Measurements from ENCODE around the gene EPHB2.

Gene EPHB2

GRCh38 chr1:22752339-22752738, 41.7 kb downstream of the EPHB2 start:
- DNase-seq = no peak

- DNase-seq = no peak
Observed at GRCh38 chr1:22753481-22753971, 42.9 kb downstream of the EPHB2 start.

GRCh38 chr1:22754106-22754768, 43.6 kb downstream of the EPHB2 start:
- no peak for DNase-seq

DNA sequence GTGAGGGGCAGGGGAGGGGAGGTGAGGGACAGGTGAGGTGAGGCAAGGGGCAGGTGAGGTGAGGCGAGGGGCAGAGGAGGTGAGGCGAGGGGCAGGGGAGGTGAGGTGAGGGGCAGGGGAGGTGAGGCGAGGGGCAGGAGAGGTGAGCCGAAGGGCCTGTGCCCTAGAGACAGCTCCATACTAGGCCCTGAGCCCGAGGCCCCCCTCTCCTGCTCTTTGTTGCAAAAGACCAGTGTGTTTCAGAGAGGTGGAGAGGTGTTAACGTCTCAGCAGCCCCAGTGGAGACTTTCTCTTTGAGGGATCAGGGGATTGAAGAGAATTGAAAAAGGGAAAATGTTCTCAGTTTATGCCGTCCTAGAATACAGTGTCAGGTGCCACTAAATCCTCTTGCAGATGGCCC, 44.2 kb downstream of the EPHB2 start:
- no peak for DNase-seq

GRCh38 chr1:22755641-22756040, 45.0 kb downstream of the EPHB2 start:
- DNase-seq = no peak

DNA sequence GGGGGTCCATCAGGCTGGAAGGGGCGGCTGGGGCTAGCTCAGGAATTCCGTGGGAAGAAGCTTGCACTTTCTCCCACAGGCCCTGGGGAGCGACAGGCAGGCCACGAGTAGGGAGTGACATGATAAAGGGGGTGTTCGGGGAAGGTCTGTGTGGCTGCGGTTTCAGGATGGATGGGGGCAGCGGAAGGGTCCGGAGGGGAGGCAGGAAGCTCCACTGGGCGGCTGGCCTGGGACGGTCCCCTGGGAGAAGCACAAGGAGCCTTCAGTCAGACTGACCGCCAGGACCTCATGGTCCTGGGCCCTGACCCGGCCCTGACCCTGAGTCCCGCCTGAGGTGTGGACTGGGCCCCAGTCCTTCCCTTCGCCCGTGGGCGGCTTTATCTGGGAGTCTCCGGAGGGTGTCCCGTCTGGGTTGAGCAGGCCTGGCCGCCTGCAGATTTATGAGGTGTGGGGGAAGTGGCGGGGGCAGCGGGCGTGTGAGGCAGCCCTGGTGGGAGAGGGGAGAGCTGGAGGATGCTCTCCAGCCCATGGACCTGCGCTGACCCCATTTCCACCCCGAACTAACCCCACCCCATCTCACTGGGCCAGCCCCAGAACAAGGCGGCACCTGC, 45.6 kb downstream of the EPHB2 start:
- DNase-seq = no peak

GRCh38 chr1:22760455-22760854, 49.8 kb downstream of the EPHB2 start:
- DNase-seq = no peak

- DNase-seq = no peak
Observed at GRCh38 chr1:22761101-22761500, 50.5 kb downstream of the EPHB2 start.

DNA sequence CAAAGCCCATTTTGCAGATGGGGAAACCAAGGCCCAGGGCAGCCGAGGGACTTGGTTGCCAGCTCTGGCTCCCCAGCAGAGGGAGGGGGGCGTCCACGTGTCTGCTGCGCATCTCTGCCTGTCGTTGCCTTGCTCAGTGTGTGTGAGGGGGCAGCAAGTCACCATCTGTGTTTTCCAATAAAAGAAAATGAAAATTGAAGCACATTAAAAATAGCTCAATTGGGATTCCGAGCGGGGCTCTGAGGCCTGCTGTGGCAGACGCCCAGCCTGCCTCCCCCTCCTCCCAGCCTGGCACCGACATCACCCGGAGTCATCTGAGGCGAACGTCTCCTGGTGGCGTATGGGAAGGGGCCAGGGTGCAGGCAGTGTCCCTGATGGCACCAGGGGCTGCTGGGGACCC, 51.2 kb downstream of the EPHB2 start:
- no peak for DNase-seq

GRCh38 chr1:22763487-22764200, 53.0 kb downstream of the EPHB2 start:
- DNase-seq = no peak

DNA sequence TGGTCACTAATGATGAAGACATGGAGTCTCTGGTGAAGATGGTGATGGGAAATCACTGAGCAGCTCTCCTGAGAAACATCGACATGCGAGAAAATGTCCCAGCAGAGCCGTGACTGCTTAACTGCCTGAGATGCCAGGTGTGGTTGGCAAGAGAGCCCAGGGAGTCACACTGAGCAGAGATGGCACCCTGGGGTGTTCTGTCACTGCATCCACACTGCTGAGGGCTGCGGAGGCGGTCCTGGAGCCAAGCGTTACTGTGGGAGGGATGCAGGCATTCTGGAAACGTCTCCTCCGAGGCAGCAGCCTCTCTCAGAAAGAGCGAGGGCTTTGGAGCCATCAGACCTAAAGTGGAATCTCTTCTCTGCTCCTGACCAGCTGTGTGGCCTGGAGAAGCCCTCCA, 57.2 kb downstream of the EPHB2 start:
- DNase-seq = no peak

DNA sequence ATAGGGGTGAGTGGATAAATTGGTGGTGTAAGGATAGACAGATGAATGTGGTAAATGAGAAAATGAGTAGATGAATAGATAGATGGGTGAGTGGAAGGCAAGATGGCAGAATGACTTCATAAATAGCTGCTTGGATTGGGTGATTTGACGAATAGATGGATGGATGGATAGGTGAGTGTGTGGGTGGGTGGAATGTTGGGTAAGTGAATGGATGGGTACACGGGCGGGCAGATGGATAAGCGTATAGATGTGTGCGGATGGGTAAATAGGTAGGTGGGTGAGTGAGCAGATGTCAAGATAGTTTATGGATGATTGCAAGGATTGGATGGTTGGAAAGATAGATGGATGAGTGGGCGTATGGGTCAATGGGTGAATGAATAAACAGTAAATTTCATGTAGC, 59.3 kb downstream of the EPHB2 start:
- no peak for DNase-seq

DNA sequence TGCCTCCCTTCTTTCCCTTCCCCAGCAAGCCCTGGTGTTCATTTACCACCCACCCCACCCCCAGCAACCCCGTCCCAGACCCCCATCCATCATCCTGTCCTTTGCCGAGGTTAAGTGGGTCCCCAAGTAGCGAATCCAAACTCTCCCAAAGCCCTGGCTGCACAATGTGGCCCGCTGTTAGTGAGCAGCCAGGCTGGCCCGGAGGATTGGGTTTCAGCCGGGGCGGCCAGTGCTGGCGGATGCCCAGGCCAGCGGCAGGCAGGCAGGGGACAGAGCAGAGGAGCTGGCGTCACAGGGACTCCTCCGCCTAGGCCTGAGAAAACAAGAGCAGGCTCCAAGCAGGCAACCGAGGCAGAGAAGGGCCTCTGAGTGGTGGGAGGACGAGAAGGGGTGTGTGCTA, 61.4 kb downstream of the EPHB2 start:
- no peak for DNase-seq

GRCh38 chr1:22773981-22774832, 63.6 kb downstream of the EPHB2 start:
- DNase-seq = no peak

DNA sequence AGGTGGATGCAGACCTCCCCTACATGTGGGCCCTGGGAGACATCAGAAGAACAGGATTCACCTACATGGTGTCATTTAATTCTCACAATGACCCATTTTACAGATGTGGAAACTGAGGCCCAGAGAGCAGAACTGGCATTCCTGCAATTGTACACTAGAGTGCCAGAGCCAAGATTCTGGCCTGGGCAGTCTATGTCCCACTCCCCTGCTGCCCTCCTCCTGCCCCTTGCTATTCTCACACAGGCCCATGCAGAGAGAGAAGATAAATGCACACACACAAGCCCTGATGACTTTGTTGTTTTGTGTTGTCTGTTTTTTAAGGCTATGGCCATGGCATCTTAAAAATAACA, 64.2 kb downstream of the EPHB2 start:
- DNase-seq = no peak

DNA sequence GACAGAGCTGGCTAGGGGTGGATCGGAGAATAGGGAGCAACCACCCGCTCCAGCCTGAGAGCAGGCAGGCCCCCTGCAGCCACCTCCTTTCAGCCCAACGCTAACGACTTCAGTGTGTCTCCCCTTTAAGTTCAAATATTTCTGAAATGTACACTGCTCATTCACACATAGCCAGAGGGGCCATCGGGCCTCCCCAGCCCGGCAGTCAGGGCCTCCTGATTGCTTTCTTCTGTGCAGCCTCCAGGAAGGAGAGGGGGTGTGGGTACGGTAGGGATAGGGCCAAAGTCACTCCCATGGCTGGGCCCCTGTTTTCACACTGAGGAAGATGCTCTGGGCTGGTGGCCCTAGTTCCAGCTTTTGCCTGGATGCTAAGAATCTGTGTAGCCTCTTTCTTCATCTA, 64.8 kb downstream of the EPHB2 start:
- no peak for DNase-seq

DNA sequence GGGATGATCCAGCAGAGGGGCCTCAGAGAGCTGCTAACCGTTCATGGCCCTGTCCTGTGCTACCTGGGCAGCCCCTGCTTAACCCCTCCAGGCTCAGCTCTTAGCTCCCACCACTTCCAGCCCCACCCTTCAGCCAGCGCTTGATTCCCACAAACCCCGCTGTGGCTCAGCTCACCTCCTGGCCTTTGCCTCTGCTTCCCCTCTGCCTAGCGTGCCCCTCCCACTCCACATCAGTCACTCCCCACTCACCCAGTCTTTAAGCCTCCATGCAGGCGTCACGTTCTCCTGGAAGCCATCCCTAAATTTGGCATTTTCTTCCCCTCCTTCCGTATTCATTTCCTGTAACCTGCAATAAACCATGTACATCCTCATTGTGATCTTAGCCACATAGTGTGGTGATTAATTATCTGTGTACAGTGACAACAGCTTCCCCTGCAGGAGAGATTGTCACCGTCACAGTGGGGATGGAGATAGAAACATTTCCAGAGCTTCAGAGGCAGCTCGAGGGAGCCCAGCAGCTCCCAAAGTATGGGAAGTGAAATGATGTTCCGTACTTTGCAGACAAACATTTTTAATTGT, 65.5 kb downstream of the EPHB2 start:
- no peak for DNase-seq

DNA sequence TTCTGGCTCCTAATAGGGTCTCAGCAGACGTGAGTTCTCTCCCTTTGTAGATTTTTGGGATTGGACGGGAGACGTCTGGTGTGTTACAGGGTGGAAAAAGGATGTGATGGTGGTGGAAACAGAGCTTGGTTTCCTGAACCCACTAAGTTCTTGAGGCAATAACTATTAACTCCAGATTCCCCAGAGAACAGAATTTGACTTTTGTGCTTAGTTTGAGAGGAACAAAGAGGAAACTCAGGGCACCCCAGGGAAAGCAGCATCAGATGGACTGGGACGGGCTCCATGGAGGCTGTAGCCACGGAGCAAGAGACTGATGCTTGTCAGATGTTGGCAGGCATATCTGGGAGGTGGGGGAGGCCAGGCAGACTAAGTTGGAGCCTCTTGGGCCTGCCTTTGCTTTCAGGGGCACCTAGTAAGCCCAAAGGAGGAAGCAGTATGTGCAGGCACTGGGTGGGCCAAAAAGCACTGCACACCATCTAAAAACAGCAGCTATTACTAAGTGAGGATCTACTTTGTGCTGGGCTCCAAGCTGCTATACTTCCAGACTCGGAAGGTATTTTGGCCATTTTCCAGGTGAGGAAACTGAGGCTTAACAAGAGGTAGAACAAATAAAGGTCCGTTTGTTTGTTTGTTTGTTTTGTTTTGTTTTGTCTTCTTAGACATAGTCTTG, 66.9 kb downstream of the EPHB2 start:
- DNase-seq = no peak

DNA sequence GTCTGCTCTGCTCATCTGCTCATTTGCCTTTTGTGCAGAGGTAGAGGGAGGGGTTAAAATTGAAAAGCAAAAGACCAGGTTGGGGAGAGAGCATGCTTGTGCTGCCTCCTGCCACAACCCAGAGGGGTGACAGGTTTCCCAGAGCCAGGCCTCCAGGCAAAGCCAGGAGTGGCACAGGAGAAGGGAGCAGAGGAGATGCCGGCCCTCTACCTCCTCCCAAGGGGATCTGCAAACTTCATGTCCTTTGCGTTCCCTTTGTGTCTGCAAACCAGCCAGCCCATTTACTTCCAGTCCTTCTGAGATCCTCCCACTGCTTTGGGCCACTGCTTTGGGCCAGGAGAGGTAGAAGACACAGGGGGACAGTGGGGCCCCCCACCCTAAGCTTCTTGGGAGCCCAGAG, 67.8 kb downstream of the EPHB2 start:
- DNase-seq = no peak

DNA sequence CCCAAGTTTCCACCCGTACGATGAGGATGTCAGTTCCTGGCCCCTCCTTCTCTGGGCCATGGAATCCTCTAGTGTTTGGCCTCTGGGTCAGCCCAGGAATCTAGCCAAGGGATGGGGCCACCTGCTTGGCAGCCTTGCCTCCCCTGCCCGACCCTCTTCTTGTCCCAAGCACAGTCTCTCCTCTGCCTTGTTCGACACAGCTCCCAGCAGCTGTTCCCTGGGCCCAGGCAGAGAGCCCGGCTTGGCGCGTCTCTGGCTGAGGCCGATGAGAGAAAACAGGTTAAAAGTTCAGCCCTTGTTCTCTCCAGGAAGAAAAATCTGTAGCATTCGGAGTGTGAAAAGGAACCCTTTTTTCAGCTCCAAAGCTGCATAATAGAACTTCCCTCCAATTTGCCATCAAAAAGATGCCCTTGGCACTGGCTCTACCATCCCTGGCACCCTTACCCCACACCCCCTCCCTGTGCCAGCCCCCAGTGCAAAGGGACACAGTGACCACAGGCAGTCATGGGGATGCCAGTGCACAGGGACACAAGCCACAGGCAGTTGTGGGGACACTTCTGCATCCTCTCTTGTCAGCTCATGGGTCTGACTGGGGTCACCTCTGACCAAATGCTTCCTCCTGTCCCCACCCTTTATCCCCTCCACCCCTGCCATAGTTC, 68.4 kb downstream of the EPHB2 start:
- DNase-seq = no peak

- no peak for DNase-seq
Observed at GRCh38 chr1:22780696-22781095, 70.1 kb downstream of the EPHB2 start.

DNA sequence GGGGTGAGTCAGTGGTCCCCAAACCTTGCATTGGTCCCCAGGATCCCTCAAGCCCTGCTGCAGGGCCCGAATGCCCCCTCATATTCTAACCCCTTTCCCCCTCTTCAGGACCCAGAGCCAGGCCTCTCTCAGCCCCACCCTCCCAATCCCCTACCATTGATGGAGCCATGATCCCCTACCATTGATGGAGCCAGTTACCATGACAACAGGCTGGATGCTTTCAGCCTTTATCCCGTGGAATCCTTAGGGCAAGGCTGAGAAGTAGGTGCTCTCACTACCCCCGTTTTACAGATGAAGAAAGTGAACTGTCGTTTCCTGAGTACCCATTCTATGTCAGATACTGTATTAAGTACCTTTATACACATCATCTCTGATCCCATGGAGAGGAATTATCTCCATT, 70.8 kb downstream of the EPHB2 start:
- DNase-seq = no peak
